Measurements from ENCODE around the gene CCDC102A. TPM values are rescaled to one million over a fixed set of nuclear protein-coding genes. Genes with fewer than 3 reads are reported as not detected.

CCDC102A gene
- total and polyA plus RNA-seq, 10 of the 15 experiments (the other 5 are each of a cell fraction or from before 2014, with no cell fraction given), result 0.03 to 5.9 (median 2.4) TPM

DNA sequence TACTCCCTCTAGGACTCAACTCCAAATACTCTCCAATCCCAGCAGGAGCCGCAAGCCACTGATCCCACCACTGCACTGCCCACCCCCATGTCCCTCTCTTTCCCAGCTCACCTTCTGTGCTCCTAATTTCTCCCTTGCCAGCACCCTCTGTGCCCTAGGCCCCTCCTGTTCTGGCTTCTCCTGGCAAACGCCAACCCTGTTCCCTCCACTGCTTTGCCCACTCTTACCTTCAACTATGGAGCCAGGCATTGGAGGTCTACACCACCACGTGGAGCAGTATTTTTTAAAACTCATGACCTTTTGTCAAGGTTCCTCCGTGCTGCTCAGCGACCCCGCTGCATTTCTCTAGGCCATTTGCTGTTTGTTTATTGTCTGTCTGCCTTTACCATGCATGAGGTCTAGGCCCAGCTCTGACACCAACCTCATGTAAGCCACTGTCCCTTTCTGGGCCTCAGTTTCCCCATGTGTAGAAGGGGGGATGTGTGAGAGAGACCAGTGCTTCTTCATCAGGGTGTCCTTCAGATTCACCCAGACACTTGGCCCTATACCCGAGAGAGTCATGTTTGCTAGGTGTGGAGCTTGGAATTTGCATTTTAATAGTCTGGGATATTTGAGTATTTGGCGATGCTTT lies 4.6 kb downstream of the CCDC102A start:
- TF ChIP-seq BCL11A (IDR thresholded peaks at IDR 0.05; ENCODE audit: low read depth, low read length) (no peak), SREBF1 (IDR thresholded peaks at IDR 0.05; ENCODE audit: low read length) (no peak), RAD21 (IDR thresholded peaks at IDR 0.05; ENCODE audit: insufficient read depth, low read depth, low read length) (no peak), KAT2A (conservative IDR thresholded peaks at IDR 0.05; ENCODE audit: control insufficient read depth, low read depth, low read length) (no peak), HDAC2 (IDR thresholded peaks at IDR 0.05) (no peak), ZNF622 (IDR thresholded peaks at IDR 0.05) (no peak), TCF3 (IDR thresholded peaks at IDR 0.05; ENCODE audit: borderline replicate concordance, insufficient read depth, low read depth, low read length) (no peak), KLF5 (IDR thresholded peaks at IDR 0.05; ENCODE audit: partially characterized antibody) (no peak), SUZ12 (IDR thresholded peaks at IDR 0.05; ENCODE audit: unreplicated experiment) (no peak), RUNX3 (IDR thresholded peaks at IDR 0.05; ENCODE audit: low read length) (no peak), ZNF217 (IDR thresholded peaks at IDR 0.05) (no peak), KDM1A (IDR thresholded peaks at IDR 0.05; ENCODE audit: borderline replicate concordance) (no peak), MXI1 (IDR thresholded peaks at IDR 0.05; ENCODE audit: low read depth, low read length) (no peak), MTA3 (IDR thresholded peaks at IDR 0.05; ENCODE audit: borderline replicate concordance, low read length) (no peak)
- ATAC-seq, result no peak
- no TSS peak for BruUV-seq (replicated peaks)
- intact Hi-C loops (cut with micrococcal nuclease; ENCODE audit: unreplicated experiment) (no loop called here), in situ Hi-C loops (cut with MboI) (no loop called here)
- Histone ChIP-seq H3K9ac (ENCODE audit: control insufficient read depth, insufficient read depth, low read length) (no peak overlapping the region), H3K36me3 (ENCODE audit: control insufficient read depth in 2 of 2, insufficient read depth in 2 of 2, low read length in 1 of 2) (no peaks in the 10 kb centered on the region; a peak in 1 of 4 replicates), H3K4me2 (ENCODE audit: control insufficient read depth, insufficient read depth) (no peak overlapping the region), H2AFZ (ENCODE audit: control insufficient read depth, low read depth, low read length) (no peak overlapping the region), H3K27me3 (replicated peaks in 1 of 2; ENCODE audit: control insufficient read depth in 2 of 2, insufficient read depth in 2 of 2, low read length in 1 of 2) (no peaks in the 10 kb centered on the region), H3K27ac (ENCODE audit: control insufficient read depth, insufficient read depth) (no peak overlapping the region), H3K79me2 (ENCODE audit: control insufficient read depth, insufficient read depth, low read length) (peaks cover 6% of the 10 kb centered on the region), H4K20me1 (ENCODE audit: control insufficient read depth, insufficient read depth) (no peaks in the 10 kb centered on the region), H3K9me3 (replicated peaks; ENCODE audit: control insufficient read depth, insufficient read depth, low read length) (no peaks in the 10 kb centered on the region), H3K4me1 (ENCODE audit: control insufficient read depth, insufficient read depth, low read length) (peaks cover 41% of the 10 kb centered on the region), H3K4me3 (no peak overlapping the region)
- CTCF ChIA-PET, result interaction anchor here (0.9 to 2.5 kb wide), 4 partner anchors 9 to 115 kb away, joined by 3 to 16 read pairs (median 5); partner anchors contain the start of genes CIAPIN1 and COQ9
- no peak for FAIRE-seq
- no peak for DNase-seq (ENCODE audit: low read depth, low spot score)
- POLR2A ChIA-PET, result interaction anchor here (1.3 kb wide), 1 partner anchor 85 kb away, joined by 3 read pairs; the partner anchor contains the start of genes CIAPIN1 and COQ9
- RAD21 ChIA-PET (ENCODE audit: unreplicated experiment), result interaction anchor here (1.6 kb wide), 1 partner anchor 56 kb away, joined by 3 read pairs; no protein-coding TSS in a partner anchor
- WGBS (ENCODE audit: insufficient coverage, insufficient replicate concordance, low lambda C conversion rate, missing lambda C conversion rate), result 75% methylated on average over 8 of the region's 8 CpGs
- SMC1A ChIA-PET (ENCODE audit: uncharacterized antibody, unreplicated experiment), result interaction anchor here (1.0 to 3.2 kb wide), 3 partner anchors 10 to 115 kb away, joined by 3 to 14 read pairs (median 4); partner anchors contain the start of gene ADGRG5

Measured in GM12878 (cell line).